IPS-18a (cell line): ENCODE results near the gene ARHGEF4.

ENCODE experiments used
- H3K27ac ChIP-seq: one replicate; pipeline ENCODE4 v1.5.1; 2013; ENCODE audit warnings: low read length
- H3K27me3 ChIP-seq: one replicate; pipeline ENCODE4 v1.6.1; 2013; ENCODE audit warnings: mild to moderate bottlenecking, low read length; ENCODE audit not compliant: control insufficient read depth, insufficient read depth
- H3K36me3 ChIP-seq: one replicate; pipeline ENCODE4 v1.6.1; 2013; ENCODE audit warnings: low read depth, low read length; ENCODE audit not compliant: control insufficient read depth
- H3K4me1 ChIP-seq: one replicate; pipeline ENCODE4 v1.6.1; 2013; ENCODE audit warnings: low read depth, low read length; ENCODE audit not compliant: control insufficient read depth
- H3K4me3 ChIP-seq: one replicate; pipeline ENCODE4 v1.5.1; 2013; ENCODE audit warnings: low read length
- H3K9ac ChIP-seq: one replicate; pipeline ENCODE4 v1.6.1; 2013; ENCODE audit warnings: mild to moderate bottlenecking, low read length, moderate library complexity
- H3K9me3 ChIP-seq: one replicate; pipeline ENCODE4 v1.6.1; 2013; ENCODE audit warnings: low read depth, low read length; ENCODE audit not compliant: control insufficient read depth

Gene ARHGEF4

DNA sequence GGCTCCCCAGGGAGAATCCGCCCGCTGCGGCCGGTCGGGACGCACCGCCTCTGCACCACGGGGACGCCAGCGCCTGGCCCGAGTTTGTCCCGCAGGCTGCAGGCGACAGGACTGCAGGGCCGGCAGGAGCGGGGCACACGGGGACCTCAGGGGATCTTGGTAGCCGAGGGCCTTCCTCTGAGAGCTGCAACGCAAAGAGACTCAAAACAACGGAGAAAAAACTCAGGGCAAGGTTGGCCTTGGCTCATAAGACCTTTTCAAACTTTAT, 79.7 kb downstream of the ARHGEF4 start:
- peaks cover 2% of the 10 kb centered on the region for H3K4me1 ChIP-seq
- H3K4me3 ChIP-seq = no peak overlapping the region
- H3K9me3 ChIP-seq = no peaks in the 10 kb centered on the region
- H3K27ac ChIP-seq = no peak overlapping the region
- H3K36me3 ChIP-seq = no peaks in the 10 kb centered on the region
- no peak overlapping the region for H3K9ac ChIP-seq
- H3K27me3 ChIP-seq = no peaks in the 10 kb centered on the region

DNA sequence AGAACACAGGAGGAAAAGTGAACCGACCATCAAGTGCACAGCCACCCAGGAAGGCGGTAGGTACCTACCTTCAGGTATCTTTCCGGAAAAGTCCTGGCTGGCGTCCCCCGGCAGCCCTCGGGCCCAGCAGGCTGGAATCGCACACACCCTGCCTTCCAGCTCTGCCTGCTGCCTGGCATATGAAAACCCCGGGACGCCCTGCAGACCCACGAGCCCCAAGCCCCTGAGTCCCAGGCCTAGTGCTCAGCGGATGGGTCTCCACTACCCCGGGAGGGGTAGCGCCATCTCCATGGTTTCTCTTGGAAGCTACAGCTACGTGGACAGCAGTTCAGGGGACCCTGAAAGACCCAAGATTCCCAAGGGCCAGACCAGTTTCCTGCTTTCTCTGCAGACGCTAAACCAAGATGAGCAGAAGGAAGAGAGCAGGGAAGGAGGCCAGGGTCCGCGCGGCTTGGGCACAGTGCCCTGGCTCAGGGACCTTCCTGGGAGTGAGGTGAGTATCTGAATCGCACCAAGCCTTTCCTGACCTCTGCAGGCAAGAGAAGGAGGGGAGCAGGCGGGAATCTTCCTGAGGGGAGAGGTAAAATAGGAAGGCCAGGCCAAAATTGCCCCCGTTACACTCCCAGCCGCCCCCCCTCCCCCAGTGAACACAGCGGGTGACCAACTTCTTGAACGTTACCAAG, 80.4 kb downstream of the ARHGEF4 start:
- H3K27ac ChIP-seq = no peak overlapping the region
- no peaks in the 10 kb centered on the region for H3K36me3 ChIP-seq
- no peak overlapping the region for H3K4me3 ChIP-seq
- H3K9me3 ChIP-seq = no peaks in the 10 kb centered on the region
- H3K27me3 ChIP-seq = no peaks in the 10 kb centered on the region
- H3K9ac ChIP-seq = no peak overlapping the region
- no peaks in the 10 kb centered on the region for H3K4me1 ChIP-seq

DNA sequence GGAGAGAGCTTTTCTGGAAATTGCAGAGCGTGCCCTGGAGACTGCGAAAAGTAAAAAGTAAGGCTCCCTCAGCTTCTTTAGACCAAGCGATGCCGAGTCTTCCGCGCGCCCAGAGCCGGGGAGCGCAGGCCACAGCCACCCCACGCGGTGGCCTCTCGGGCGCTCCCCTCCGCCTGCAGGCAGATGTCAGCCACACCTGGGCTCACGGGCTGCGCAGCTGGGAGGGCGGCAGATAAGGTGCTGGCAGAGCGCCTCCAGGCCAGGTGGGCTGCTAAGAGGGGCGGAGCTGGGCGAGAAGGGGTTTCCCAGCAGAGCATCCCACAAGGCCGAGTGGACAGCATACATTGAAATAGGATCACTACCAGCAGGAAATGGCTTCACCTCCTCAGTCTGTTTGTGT, 81.7 kb downstream of the ARHGEF4 start:
- H3K27me3 ChIP-seq = no peaks in the 10 kb centered on the region
- no peaks in the 10 kb centered on the region for H3K4me1 ChIP-seq
- no peaks in the 10 kb centered on the region for H3K36me3 ChIP-seq
- no peak overlapping the region for H3K27ac ChIP-seq
- H3K9ac ChIP-seq = no peak overlapping the region
- no peaks in the 10 kb centered on the region for H3K9me3 ChIP-seq
- no peak overlapping the region for H3K4me3 ChIP-seq

DNA sequence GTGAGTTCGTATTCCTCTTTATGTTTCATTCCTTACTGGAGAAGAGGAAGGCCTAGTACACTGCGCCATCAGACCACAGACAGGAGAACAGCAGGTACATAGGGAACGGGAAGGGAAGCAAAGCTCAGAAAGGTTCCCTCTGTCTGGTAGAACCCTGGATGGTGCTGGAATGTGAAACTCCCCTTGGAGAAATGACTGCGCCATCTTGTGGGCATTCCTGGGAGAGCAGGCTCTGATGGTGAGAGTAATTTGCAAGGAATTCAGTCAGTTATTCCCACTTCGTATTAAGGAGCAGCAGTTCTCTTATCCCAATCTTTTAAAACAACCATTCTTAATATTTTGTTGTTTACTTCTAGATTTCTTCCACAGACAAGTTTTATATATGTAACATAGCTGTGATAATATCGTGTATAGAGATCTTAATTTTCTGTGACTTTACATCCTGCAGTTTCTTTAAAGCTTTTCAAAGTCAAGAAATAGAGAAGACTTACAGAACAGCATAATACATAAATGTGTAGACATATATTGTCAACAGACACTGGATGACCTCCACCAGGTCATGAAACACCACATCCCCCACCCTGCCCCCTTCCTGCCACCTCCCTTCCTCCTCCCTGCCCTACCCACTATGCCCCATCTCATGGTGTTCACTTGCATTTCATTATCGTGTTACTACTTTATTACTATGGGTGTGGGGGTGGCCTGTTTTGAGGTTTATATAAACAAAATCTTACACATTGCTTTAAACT, 83.9 kb downstream of the ARHGEF4 start:
- Histone ChIP-seq H3K27ac (no peak overlapping the region), H3K9me3 (no peaks in the 10 kb centered on the region), H3K27me3 (no peaks in the 10 kb centered on the region), H3K9ac (no peak overlapping the region), H3K36me3 (no peaks in the 10 kb centered on the region), H3K4me3 (no peak overlapping the region), H3K4me1 (no peaks in the 10 kb centered on the region)

DNA sequence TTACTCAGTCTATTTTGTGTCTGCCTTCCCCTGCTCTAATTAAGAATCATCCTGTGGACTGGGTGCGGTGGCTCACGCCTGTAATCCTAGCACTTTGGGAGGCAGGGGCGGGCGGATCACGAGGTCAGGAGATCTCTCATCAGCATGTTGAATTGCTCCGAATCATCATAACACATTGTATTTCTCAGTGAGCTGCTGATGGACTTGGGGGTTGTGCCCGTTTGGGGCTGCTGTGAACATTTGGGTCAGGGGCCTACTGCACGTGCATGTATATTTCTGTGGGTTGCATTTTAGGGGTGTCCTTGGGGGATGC, 84.4 kb downstream of the ARHGEF4 start:
- Histone ChIP-seq H3K27me3 (no peaks in the 10 kb centered on the region), H3K9ac (no peak overlapping the region), H3K36me3 (no peaks in the 10 kb centered on the region), H3K4me1 (no peaks in the 10 kb centered on the region), H3K9me3 (no peaks in the 10 kb centered on the region), H3K4me3 (no peak overlapping the region), H3K27ac (no peak overlapping the region)

DNA sequence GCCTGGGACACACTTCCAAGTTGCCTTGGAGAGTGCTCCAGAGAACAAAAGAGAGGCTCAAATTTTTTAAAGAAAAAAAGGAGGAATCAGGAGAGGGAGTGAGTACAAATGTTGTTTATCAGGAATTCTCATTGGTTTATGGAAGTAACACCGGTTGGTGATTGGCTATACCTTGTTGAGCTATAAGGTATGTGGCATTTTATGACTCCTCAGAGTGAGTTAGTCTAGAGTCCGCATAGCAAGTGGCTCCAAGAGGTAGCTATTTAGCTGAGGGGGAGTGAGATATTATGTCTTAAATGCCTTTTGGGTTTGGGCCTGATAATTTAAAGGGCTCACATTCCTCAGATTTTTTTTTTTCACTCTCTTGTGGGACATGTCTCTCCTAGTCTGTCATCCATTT, 85.7 kb downstream of the ARHGEF4 start:
- H3K36me3 ChIP-seq = no peaks in the 10 kb centered on the region
- H3K27me3 ChIP-seq = no peaks in the 10 kb centered on the region
- no peak overlapping the region for H3K9ac ChIP-seq
- no peaks in the 10 kb centered on the region for H3K9me3 ChIP-seq
- H3K4me3 ChIP-seq = no peak overlapping the region
- no peaks in the 10 kb centered on the region for H3K4me1 ChIP-seq
- H3K27ac ChIP-seq = no peak overlapping the region

DNA sequence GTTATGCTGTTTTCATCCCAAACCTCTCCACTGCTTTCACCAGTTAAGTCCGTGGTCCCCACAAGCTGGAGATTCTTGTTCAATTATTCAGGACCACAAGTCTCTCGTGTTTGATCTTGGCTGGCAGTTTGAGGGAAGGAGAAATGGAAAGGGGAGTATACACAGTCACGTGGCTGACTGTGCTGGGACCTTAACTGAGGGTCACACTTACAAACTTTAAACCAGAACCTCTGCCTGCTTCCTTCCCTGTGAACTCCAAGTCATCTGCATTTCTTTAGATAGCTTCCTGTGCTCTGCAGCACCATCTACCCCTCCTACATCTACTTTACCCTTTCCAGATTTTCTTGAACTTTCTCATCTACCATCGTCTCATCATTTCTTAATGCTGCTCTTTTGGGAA, 91.7 kb downstream of the ARHGEF4 start:
- no peak overlapping the region for H3K27ac ChIP-seq
- peaks cover 11% of the 10 kb centered on the region for H3K4me1 ChIP-seq
- no peaks in the 10 kb centered on the region for H3K36me3 ChIP-seq
- H3K27me3 ChIP-seq = no peaks in the 10 kb centered on the region
- no peaks in the 10 kb centered on the region for H3K9me3 ChIP-seq
- no peak overlapping the region for H3K4me3 ChIP-seq
- no peak overlapping the region for H3K9ac ChIP-seq

DNA sequence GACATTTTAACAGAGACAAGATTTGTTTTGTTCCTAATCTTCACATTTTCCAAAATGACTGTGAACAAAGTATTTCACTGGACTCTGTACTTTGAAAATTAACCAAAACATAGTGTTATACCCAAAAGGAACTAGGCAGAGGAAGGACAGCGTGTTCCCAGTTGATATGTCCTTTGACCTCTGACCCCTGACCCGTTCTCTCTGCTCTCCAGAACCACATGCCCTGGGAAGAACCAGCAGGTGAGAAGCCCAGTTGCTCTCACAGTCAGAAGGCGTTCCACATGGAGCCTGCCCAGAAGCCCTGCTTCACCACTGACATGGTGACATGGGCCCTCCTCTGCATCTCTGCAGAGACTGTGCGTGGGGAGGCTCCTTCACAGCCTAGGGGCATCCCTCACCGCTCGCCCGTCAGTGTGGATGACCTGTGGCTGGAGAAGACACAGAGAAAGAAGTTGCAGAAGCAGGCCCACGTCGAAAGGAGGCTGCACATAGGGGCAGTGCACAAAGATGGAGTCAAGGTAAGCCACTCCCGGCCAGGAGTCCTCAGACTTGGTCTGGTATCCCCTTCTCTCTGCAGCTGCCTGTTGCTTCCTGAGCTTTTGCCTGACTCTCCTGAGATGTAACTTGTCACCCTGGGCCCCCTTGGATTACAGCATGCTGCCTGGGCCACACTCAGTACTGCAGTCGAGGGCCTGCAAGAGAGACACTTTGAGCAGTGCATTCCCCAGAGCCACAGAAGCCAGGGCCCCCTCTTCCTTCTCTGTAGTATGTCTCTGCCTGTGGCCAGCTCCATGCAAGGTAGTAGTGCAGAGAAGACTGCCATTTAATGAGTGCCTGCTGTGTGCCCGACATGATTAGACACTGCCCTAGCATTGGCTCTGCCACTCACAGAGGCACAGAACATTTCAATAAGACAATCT, 94.3 kb downstream of the ARHGEF4 start:
- no peaks in the 10 kb centered on the region for H3K9me3 ChIP-seq
- no peak overlapping the region for H3K4me3 ChIP-seq
- no peak overlapping the region for H3K9ac ChIP-seq
- H3K36me3 ChIP-seq = no peaks in the 10 kb centered on the region
- H3K27me3 ChIP-seq = no peaks in the 10 kb centered on the region
- peaks cover 16% of the 10 kb centered on the region for H3K4me1 ChIP-seq
- H3K27ac ChIP-seq = no peak overlapping the region

DNA sequence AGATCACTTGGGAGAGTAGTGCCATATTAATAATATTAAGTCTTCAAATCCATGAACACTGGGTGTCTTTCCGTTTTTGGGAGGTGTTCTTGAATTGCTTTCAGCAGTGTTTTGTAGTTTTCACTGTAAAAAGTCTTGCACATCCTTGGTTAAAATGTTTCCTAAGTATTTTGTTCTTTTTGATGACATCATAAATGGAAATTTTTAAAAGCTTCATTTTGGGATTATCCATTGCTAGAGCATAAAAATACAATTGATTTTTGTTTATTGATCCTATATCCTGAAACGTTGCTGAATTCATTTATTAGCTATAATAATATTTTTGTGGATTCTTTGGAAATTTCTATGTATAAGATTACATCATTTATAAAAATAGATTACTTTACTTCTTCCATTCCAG, 96.8 kb downstream of the ARHGEF4 start:
- Histone ChIP-seq H3K4me1 (peaks cover 10% of the 10 kb centered on the region), H3K9ac (no peak overlapping the region), H3K27ac (no peak overlapping the region), H3K36me3 (no peaks in the 10 kb centered on the region), H3K27me3 (no peaks in the 10 kb centered on the region), H3K4me3 (no peak overlapping the region), H3K9me3 (no peaks in the 10 kb centered on the region)

DNA sequence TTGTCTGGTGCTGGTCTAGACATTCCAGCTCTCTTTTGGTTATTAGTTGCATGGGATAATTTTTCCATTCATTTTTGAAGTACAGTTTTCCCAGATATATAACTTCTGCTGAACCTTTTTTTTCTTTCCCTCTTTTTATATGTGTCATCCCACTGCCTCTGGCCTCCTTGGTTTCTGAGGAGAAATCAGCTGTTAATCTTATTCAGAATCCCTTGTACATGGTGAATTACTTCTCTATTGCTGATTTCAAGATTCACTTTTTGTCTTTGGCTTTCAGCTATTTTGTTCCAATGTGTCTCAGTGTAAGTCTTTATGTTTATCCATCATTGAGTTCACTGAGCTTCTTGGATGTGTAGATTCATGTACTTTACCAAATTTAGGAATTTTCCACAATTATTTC, 99.7 kb downstream of the ARHGEF4 start:
- no peaks in the 10 kb centered on the region for H3K36me3 ChIP-seq
- no peaks in the 10 kb centered on the region for H3K27me3 ChIP-seq
- peaks cover 5% of the 10 kb centered on the region for H3K4me1 ChIP-seq
- no peak overlapping the region for H3K4me3 ChIP-seq
- no peak overlapping the region for H3K9ac ChIP-seq
- H3K27ac ChIP-seq = no peak overlapping the region
- no peaks in the 10 kb centered on the region for H3K9me3 ChIP-seq

DNA sequence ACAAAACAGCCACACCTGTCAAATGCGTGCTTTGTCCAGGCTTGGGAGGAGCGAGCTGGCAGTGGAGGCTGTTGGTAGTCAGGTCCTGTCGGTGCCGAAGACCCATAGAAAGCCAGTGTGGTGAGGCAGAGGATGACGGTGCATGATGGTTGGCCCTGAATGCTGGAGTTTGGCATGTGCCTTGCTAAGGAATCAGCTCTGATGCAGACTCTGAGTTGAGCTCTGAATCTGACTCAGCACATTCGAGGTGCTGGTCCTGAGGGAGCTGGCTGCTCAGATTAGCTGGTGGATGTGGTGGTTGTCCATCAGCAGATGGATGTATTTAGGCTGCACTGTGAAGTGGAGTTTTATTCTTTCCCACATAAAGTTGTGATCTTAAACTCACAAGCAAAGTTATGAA, 111.3 kb downstream of the ARHGEF4 start:
- Histone ChIP-seq H3K9me3 (no peaks in the 10 kb centered on the region), H3K27me3 (no peaks in the 10 kb centered on the region), H3K4me1 (no peaks in the 10 kb centered on the region), H3K27ac (no peak overlapping the region), H3K36me3 (no peaks in the 10 kb centered on the region), H3K9ac (no peak overlapping the region), H3K4me3 (no peak overlapping the region)
